GM08714 (cell line): ENCODE results near the gene EPB41L4B.

Experiments
- H3K4me3 ChIP-seq: fragments of 200-500 bp; sonication (Bioruptor generic); 2 replicates; pipeline ENCODE4 v1.5.1; 2014; ENCODE audit warnings: mild to moderate bottlenecking, low read length, inconsistent platforms
- ZNF274 ChIP-seq: IDR thresholded peaks from 2 replicates; pipeline ENCODE4 v1.6.1; 2012; ENCODE audit warnings: mild to moderate bottlenecking, low read depth, low read length

Gene EPB41L4B

DNA sequence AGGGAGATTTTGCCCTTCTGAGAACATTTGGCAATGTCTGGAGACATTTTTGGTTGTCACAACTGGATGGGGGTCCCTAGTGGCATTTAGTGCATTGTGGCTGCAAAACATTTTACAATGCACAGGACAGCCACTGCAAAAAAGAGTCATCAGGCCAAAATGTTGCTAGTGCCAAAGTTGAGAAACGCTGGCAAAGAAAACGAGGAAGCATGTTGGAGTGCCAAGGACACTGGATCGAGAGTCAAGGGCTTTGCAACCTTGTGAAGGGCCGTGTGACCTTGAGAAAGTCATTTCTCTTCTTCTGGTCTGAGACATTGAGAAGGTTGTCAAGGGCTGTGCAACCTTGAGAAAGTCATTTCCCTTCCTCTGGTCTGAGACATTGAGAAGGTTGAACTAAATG, 108.1 kb downstream of the EPB41L4B start:
- no peak overlapping the region for H3K4me3 ChIP-seq
- TF ChIP-seq ZNF274: no peak

DNA sequence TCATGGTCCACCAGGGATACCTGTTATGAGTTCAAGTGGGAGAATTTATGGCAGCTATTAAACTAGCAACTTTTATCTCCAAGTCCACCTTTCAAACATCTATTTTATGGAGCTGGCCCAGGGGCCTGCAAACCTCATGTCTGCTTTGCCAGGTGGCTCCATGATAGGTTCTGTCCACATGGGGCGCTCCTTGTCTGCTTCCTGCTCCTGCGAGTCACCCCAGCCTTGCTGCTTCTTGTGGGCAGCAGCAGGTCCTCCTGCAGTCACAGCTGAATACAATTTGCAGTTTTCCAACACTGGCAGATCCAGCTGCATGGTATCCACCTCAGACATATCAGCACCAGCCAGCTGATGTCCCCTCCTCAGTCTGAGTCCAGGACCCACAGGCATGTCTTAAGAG, 114.2 kb downstream of the EPB41L4B start:
- TF ChIP-seq ZNF274: no peak
- no peak overlapping the region for H3K4me3 ChIP-seq

DNA sequence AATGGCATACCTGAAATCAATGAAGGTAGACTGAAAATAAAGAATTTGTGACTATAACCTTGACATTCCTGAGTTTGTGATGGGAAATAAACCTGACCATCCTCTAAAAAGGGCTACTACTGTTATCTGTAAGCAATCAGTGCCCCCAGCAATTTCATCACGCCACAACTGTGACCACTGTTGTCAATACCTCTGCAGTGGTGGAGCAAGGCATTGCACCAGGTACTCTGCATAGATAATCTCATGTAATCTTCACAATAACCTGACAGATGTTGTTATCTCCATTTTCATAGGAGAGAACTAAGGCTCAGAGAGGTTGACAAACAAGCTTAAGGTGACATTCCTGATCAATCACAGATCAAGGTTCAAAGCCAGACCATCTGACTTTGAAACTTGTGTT, 115.3 kb downstream of the EPB41L4B start:
- TF ChIP-seq ZNF274: no peak
- no peak overlapping the region for H3K4me3 ChIP-seq

DNA sequence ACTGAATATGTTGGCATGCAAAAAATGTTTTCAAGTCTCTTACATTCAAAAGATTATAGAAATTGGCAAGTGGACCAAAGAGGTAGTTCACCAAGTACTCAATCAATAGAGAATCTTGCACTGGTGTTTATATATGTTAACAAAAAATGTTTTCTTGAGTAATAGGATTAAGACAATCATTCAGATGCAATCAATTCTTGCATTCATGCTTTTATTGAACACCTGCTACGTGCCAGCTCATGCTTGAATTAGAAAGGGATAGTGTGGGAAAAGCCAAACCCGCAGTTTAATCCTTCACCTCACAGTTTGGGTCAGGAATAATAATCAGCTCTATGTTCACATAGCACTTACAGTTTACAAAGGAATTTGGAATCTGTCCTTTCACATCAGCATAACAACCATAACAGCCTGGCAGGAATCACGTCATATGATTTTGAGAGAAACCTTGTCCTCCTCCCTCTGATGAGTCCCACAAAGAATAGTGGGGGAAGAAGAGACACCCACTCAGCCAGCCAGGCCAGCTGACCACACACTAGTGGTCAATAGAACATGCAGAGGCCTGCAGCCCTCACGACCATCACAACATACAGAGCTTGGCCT, 117.0 kb downstream of the EPB41L4B start:
- H3K4me3 ChIP-seq: no peak overlapping the region
- no peak for TF ChIP-seq ZNF274

DNA sequence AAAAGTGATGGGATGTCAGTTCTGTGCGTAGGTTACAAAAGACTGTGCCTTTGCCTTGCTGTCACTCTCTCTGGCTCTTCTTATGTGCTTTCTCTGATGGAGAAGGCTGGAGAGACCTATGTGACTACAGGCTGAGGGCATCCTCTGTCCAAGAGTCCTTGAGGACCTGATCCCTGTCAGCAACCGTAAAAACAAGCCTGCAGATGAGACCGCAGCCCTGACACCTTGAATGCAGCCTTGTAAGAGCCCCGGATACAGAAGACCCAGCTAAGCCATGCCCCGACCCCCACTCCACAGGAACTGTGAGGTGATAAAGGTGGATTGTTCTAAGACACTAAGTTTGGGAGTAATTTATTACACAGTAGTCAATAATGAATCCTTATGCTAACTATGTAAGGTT, 121.2 kb downstream of the EPB41L4B start:
- no peak for TF ChIP-seq ZNF274
- H3K4me3 ChIP-seq: no peak overlapping the region

DNA sequence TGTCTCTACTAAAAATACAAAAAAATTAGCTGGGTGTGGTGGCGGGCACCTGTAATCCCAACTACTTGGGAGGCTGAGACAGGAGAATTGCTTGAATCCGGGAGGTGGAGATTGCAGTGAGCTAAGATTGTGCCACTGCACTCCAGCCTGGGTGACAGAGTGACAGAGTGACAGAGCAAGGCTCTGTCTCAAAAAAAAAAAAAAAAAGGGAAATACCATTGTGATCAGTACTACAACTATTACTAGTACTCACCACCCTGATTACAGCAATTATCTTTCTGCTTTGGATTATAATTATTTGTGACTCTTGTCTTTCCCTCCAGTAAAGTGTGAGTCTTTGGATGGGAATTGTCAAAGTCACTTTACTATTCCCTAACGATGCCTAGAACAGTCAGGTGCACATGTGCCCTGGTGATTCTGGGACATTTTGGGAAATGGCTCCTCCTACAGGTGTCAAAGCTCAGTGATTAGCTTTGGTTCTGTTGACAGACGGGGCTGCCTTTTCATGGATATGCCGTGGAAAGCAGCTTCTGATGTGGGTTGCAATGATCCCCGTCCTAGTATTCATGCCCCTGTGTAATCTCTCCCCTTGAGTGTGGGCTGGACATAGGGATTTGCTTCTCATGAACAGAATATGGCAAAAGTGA, 122.0 kb downstream of the EPB41L4B start:
- H3K4me3 ChIP-seq: no peak overlapping the region
- TF ChIP-seq ZNF274: no peak

DNA sequence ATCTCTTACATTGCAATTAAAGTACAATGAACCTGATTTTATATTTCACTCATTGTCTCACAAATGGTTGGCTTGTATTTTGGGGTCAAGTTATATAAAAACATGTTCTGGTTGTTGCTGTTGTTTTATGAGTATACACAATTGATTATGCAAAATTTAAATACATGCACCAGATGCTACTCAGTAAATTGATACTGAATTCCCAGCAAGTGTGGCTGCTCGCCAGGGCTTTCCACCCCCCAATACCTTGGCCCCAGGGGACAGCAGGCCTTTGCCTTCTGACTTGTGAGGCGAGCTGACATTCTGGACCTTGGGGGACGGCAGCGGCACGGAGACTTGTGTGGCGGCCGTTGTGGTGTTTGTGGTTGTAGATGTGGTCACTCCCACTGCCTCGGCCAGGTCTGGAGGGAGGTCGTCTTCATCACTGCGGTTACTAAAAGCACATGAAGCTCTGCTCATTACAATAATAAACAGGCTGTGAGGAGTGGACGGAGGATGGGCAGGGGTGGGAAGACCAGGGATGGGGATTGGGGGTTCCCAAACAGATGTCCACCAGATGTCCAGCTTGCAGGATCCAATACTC, 126.8 kb downstream of the EPB41L4B start:
- no peak overlapping the region for H3K4me3 ChIP-seq

DNA sequence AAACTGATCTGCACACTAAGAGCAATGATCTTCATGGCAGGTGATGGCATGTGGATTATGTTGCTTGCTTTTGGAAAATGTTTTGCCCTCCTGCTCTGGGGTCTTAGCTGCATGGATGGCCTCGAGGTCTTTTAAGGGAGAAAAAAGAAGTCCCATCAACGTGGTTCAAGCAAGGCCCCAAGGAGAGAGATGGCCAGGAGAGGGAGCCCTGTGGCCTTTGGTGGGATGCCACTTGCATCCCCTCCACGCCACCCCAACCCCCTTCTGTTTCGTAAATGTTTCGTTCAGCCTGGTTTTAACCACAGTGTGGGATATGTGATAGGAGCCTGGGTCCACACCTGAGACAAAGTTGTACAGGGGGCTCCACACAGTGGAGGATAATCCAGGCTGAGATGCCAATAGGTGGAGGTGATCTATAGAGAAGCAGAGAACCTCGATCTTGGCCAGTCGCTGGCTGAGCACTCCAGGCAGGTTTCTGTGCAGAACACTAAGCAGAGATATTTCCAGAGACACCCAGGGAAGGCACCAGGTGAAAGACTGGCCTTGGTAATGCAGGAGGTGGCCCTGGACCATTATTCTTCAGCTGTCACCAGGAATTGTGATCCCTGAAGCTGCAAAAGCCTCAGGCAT, 128.0 kb downstream of the EPB41L4B start:
- no peak overlapping the region for H3K4me3 ChIP-seq
- TF ChIP-seq ZNF274: no peak

More for the DNA sequence above, 126.8 kb downstream of the EPB41L4B start:
- TF ChIP-seq ZNF274: no peak

DNA sequence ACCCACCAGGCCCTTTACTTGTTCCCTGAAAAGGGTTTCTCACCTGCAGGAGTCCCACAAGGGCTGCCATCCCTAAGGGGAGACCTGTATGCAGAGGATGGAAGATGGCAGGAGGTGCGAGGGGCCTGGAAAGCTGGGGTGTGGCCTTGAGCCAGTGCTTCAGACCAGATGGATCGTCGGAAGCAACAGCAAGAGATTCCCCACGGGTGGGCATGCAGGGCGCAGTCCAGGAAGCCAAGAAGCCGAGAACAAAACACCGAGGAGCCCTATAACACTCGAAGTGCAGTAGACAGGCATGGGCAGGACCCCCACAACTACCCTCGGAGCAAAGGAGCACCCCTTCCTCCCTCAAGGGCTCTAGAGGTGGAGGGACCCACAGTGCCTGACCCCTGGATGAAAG, 129.1 kb downstream of the EPB41L4B start:
- TF ChIP-seq ZNF274: no peak
- H3K4me3 ChIP-seq: no peak overlapping the region

DNA sequence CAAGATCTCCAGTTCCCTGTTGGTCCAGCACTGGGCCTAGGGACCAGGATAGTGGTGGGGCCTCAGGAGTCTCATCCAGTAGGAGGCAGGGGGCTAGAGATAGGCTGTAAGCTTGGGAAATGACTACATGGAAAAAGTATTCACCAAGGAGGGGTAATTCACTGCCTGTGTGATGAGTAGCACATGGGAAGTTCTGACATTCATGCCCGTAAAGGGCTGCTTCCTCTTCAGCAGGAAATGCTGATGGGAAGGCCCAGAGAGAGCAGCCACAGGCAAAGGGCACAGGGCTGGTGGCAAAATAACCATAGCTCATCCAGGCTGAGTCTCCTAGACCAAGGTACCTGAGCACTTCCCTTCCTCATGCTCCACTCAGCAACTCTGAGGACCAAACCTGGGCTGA, 130.7 kb downstream of the EPB41L4B start:
- H3K4me3 ChIP-seq: no peak overlapping the region
- no peak for TF ChIP-seq ZNF274

DNA sequence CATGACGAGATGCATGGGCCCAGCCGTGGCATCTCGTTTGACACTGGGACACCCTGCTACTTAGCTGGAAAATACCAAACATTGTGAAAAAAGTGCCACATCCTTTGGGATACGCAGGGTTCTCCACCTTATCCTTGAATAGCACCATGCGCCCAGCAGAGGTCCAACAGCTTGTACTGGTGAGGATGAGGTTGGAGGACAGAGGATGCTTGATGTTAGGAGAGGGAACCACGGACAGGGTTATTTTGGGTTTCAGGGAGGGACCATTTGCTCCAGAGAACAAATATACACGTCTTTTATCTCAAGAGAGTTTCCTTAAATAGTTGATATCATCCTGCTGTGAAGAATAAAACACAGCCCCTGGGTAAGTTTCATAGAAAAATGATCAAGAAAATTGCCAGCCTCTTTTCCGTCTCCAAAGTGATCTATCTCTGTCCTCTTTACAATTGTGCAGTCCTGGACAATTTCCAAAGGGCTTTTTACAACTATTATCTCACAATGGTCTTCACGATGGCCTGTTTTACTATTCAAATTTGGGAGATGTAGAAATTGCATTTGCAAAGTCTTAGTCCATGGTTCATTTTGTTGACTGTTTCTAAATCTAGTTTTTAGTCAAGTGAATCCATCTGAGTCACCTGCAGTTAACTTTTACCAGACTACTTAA, 133.9 kb downstream of the EPB41L4B start:
- no peak for TF ChIP-seq ZNF274

DNA sequence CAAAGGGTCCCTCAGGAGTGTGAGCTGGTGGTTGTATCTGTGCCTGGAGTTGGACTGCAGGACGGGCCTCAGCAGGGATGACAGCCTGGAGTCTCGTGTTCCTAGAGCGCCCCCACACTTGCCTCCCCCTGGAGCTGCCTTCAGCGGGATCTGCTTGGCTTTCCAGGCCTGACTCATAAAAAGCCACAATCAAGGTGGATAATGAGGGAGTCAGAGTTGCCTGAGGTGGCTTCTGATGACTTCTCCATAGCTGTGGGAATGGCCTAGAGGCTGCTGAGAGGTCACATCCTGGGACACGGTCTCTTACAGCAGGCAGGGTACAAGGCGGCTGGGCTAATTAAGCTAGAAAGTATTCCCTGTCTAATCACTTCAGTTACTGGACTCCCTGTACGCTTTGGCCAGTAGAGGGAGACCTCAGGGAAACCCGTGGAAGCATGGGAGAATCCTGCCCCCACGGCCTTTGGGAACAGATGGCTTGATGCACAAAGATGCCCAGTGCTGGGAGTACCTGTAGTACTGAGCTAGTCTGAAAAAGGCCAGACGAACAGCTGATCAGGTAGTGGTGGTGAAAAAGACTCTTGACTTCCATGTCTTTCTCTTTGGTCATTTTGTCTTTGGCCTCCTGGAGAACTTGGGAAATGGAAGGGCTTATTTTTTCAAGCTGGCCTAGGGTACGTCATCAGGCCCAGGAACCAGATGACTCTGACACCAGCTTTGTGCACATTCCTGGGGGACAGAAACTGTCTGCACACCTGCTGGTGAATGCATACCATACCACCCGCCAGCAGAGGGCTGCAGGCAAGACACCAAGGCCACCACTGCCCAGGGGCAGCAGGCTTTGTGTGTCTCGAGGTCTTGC, 137.7 kb downstream of the EPB41L4B start:
- no peak for TF ChIP-seq ZNF274
- H3K4me3 ChIP-seq: no peak overlapping the region

More for the DNA sequence above, 133.9 kb downstream of the EPB41L4B start:
- no peak overlapping the region for H3K4me3 ChIP-seq

DNA sequence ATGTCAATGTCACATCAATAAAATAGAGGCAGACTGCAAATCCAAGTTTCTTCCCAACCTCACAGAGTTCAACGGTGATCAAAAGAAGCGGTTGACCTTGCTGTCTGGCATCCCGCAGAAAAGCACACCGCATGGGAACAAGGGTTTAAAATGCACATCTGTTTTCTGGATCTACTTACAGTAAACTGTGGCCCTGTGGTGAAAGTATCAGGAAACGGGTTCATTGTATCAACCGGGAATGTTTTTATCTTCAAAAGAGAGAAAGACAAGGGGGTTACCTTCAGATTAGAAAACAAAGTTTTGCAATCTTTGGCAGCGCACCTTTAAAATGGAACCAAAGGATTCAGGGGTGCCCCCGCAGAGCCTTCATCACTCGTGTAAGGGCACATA, 138.3 kb downstream of the EPB41L4B start:
- no peak for TF ChIP-seq ZNF274

DNA sequence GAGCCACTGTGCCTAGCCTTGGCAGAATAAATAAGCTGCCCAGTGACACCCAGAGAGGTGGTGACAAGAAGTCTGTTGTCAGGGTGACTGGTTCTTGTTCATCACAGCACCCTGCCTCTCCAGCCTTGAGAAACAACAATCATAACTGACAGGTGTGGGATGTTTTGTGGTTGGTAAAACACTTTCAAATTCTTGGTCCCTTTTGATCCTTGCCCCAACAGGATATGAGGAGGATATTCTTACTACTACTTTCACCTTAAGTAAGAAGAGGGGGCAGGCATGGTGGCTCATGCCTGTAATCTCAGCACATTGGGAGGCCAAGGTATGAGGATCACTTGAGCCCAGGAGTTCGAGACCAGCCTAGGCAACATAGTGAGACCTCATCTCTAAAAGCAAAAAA, 139.6 kb downstream of the EPB41L4B start:
- no peak overlapping the region for H3K4me3 ChIP-seq
- TF ChIP-seq ZNF274: no peak

More for the DNA sequence above, 138.3 kb downstream of the EPB41L4B start:
- no peak overlapping the region for H3K4me3 ChIP-seq
